NB4 (cell line): ENCODE results near the gene MAB21L3.

Experiments
- CTCF ChIP-seq: IDR thresholded peaks from one replicate; pipeline ENCODE4 v1.5.1; 2012; ENCODE audit warnings: low read depth, low read length
- MAX ChIP-seq: IDR thresholded peaks from 2 replicates; pipeline ENCODE4 v1.6.1; 2011; ENCODE audit warnings: low read depth, low read length
- MYC ChIP-seq: IDR thresholded peaks from 2 replicates; pipeline ENCODE4 v1.6.1; 2011; ENCODE audit warnings: low read depth, low read length
- POLR2A ChIP-seq: IDR thresholded peaks from 2 replicates; pipeline ENCODE4 v1.6.1; 2011; ENCODE audit warnings: mild to moderate bottlenecking; ENCODE audit not compliant: insufficient read length; ENCODE audit errors: extremely low read depth

- TF ChIP-seq CTCF (no peak), POLR2A (no peak), MYC (no peak), MAX (no peak)
These were observed 53.6 kb downstream of the MAB21L3 start for GRCh38 chr1:116164604-116165368.
